ENCODE measurements around the gene MS4A12.
"Not testable (repeated sequence)": the region's sequence is repeated elsewhere in the genome, so short reads cannot be mapped to it uniquely, and the experiment has no call there.

MS4A12 gene

GRCh38 chr11:60492488-60493009, at the start of gene MS4A12:
TSS of gene MS4A12 (plus strand) at chr11:60492778. CDS start at chr11:60497319, 4,541 bp downstream.
- FAIRE-seq = no peak

- no peak for FAIRE-seq
Measured at GRCh38 chr11:60447070-60447469, 45.5 kb upstream of the MS4A12 start.

GRCh38 chr11:60447846-60448245, 44.7 kb upstream of the MS4A12 start:
- FAIRE-seq = no peak

- not testable (repeated sequence) for FAIRE-seq
Measured at GRCh38 chr11:60451185-60451584, 41.4 kb upstream of the MS4A12 start.

- FAIRE-seq = no peak
Measured at GRCh38 chr11:60454212-60454611, 38.4 kb upstream of the MS4A12 start.

GRCh38 chr11:60455531-60456042, 37.0 kb upstream of the MS4A12 start, which contains the start of gene MS4A1:
TSS of gene MS4A1 (plus strand) at chr11:60455847. CDS start at chr11:60462375, 6,528 bp downstream.
- FAIRE-seq = no peak

- FAIRE-seq = no peak
Measured at GRCh38 chr11:60457576-60457975, 35.0 kb upstream of the MS4A12 start.

- FAIRE-seq = no peak
Measured at GRCh38 chr11:60459345-60459744, 33.2 kb upstream of the MS4A12 start.

GRCh38 chr11:60468829-60469228, 23.7 kb upstream of the MS4A12 start:
- FAIRE-seq = no peak

GRCh38 chr11:60469723-60470122, 22.9 kb upstream of the MS4A12 start:
- no peak for FAIRE-seq

GRCh38 chr11:60477035-60477445, 15.5 kb upstream of the MS4A12 start:
- FAIRE-seq = no peak

- no peak for FAIRE-seq
Measured at GRCh38 chr11:60482361-60482760, 10.2 kb upstream of the MS4A12 start.

- FAIRE-seq = no peak
Measured at GRCh38 chr11:60485987-60486386, 6.6 kb upstream of the MS4A12 start.

GRCh38 chr11:60493454-60493853, 876 bp downstream of the MS4A12 start:
- FAIRE-seq = no peak

- FAIRE-seq = no peak
Measured at GRCh38 chr11:60498399-60498798, 5.8 kb downstream of the MS4A12 start.

- no peak for FAIRE-seq
Measured at GRCh38 chr11:60498853-60499252, 6.3 kb downstream of the MS4A12 start.

GRCh38 chr11:60500276-60500910, 7.8 kb downstream of the MS4A12 start:
- no peak for FAIRE-seq

GRCh38 chr11:60502221-60502775, 9.7 kb downstream of the MS4A12 start:
- no peak for FAIRE-seq

GRCh38 chr11:60504219-60504905, 11.8 kb downstream of the MS4A12 start:
- no peak for FAIRE-seq

- FAIRE-seq = not testable (repeated sequence)
Measured at GRCh38 chr11:60509609-60510008, 17.0 kb downstream of the MS4A12 start.

GRCh38 chr11:60510209-60510608, 17.6 kb downstream of the MS4A12 start:
- not testable (repeated sequence) for FAIRE-seq

GRCh38 chr11:60511393-60511792, 18.8 kb downstream of the MS4A12 start:
- FAIRE-seq = no peak

- FAIRE-seq = no peak
Measured at GRCh38 chr11:60512651-60513225, 20.2 kb downstream of the MS4A12 start.
